PC-9 (cell line): ENCODE results near the gene ANKLE2. TPM values are rescaled to one million over a fixed set of nuclear protein-coding genes. Genes with fewer than 3 reads are reported as not detected.

Experiments used
- BruUV-seq: library from RNA; stranded (reverse); fragments of 400-500 nt; replicated peaks from 2 replicates; lab custom pipeline; 2021; lab: Mats Ljungman, UMichigan
- CTCF ChIA-PET: fragments of 300-600 bp; sonication (Branson Sonifier 250); formaldehyde crosslinking; loops from one replicate; lab custom pipeline; 2022; ENCODE audit warnings: antibody characterized with exemption; lab: Charles Lee
- POLR2A ChIA-PET: fragments of 300-600 bp; sonication (Branson Sonifier 250); formaldehyde crosslinking; loops from one replicate; lab custom pipeline; 2022; ENCODE audit warnings: antibody characterized with exemption; ENCODE audit not compliant: unreplicated experiment; lab: Charles Lee
- DNase-seq, 2 experiments: peaks; one replicate each; pipeline versions ENCODE4 v3.0.0 to v3.0.0-alpha.2; 2015 to 2022; ENCODE audit warnings: mixed read lengths in 1 of 2
- H2AFZ ChIP-seq: fragments of 200-600 bp; sonication (generic); 2 replicates; pipeline ENCODE4 v1.8.1; 2017; ENCODE audit warnings: antibody characterized with exemption
- H3F3A ChIP-seq: fragments of 200-600 bp; sonication (generic); 2 replicates; pipeline ENCODE4 v1.8.1; 2017; ENCODE audit warnings: antibody characterized with exemption, mild to moderate bottlenecking, low read depth; ENCODE audit not compliant: insufficient read depth
- H3K27ac ChIP-seq: fragments of 200-600 bp; sonication (generic); 2 replicates; pipeline ENCODE4 v1.6.1; 2016; ENCODE audit warnings: mixed run types
- H3K27me3 ChIP-seq: fragments of 200-600 bp; sonication (generic); 2 replicates; pipeline ENCODE4 v1.6.1; 2016; ENCODE audit warnings: low read depth, mixed run types; ENCODE audit not compliant: insufficient read depth
- H3K36me3 ChIP-seq: fragments of 200-600 bp; sonication (generic); 2 replicates; pipeline ENCODE4 v1.6.1; 2016; ENCODE audit warnings: low read depth, mixed run types
- H3K4me1 ChIP-seq: fragments of 200-600 bp; sonication (generic); replicated peaks from 2 replicates; pipeline ENCODE4 v1.6.1; 2016; ENCODE audit warnings: mixed run types; ENCODE audit not compliant: insufficient read depth
- H3K4me2 ChIP-seq: fragments of 200-600 bp; sonication (generic); 2 replicates; pipeline ENCODE4 v1.6.1; 2017; ENCODE audit warnings: mixed run types
- H3K4me3 ChIP-seq: fragments of 200-600 bp; sonication (generic); 2 replicates; pipeline ENCODE4 v1.6.1; 2016; ENCODE audit warnings: mixed run types
- H3K79me2 ChIP-seq: fragments of 200-600 bp; sonication (generic); 2 replicates; pipeline ENCODE4 v1.6.1; 2017; ENCODE audit warnings: low read depth, mixed run types
- H3K9me2 ChIP-seq: fragments of 200-600 bp; sonication (generic); 2 replicates; pipeline ENCODE4 v1.8.1; 2017; ENCODE audit warnings: mild to moderate bottlenecking; ENCODE audit not compliant: insufficient read depth
- H3K9me3 ChIP-seq: fragments of 200-600 bp; sonication (generic); 2 replicates; pipeline ENCODE4 v1.8.1; 2016; ENCODE audit warnings: low read depth; ENCODE audit not compliant: insufficient read depth
- H4K20me1 ChIP-seq: fragments of 200-600 bp; sonication (generic); 2 replicates; pipeline ENCODE4 v1.8.1; 2017; ENCODE audit not compliant: insufficient read depth
- EZH2 ChIP-seq: fragments of 200-600 bp; sonication (generic); IDR thresholded peaks from 2 replicates; pipeline ENCODE4 v1.8.0; 2017; ENCODE audit warnings: antibody characterized with exemption, low read depth
- intact Hi-C: fragments of 100-400 bp; cut with micrococcal nuclease; formaldehyde crosslinking; loops from one replicate; pipeline ENCODE4 v1.10.0; 2022; ENCODE audit not compliant: unreplicated experiment
- total RNA-seq: library from RNA; stranded (reverse); gene quantifications from 2 replicates; pipeline ENCODE4 v1.2.3, GENCODE V29; 2021
- TF ChIP-seq, protein P1 (sequence below): fragments of 200-600 bp; sonication (generic); conservative IDR thresholded peaks from 2 replicates; pipeline ENCODE4 v1.6.1; 2017; ENCODE audit warnings: mixed run types, antibody characterized with exemption, mild to moderate bottlenecking, moderate library complexity

ANKLE2 gene
- total RNA-seq, 1 experiment from 2014 or later: 102 TPM

DNA sequence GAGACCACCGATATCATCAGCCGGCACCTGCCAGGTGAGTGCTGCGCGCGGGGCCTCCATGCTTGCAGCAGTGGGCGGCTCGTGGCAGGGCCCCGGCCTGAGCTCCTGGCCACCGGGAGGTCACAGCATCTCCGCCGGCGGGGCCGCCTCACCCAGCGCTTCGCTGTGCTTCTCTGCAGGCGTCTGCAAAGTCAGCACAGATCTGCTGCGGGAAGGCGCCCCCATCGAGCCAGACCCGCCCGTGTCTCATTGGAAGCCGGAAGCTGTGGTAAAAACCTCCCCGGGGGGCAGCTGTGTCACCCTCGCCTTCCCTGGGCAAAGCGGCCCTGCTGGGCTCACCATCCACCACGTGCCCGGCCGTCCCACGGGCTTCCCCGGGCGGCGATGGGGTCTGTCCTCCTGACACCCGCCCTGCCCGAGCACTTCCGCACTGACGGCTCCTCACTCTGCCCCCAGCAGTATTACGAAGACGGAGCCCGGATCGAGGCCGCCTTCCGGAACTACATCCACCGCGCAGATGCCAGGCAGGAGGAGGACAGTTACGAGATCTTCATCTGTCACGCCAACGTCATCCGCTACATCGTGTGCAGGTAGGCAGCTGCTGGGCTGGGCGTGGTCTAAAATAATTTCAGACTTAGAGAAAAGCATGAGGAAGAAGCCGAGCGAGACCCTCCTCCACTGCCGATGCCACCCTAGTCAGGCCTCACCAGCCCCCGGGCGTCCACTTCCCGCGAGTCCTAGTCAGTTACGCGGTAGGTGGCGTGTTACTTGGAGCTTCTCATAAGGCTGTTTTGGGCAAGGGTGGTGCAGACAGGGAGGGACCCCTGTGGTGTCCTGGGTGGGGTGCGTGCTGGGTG is 43.9 kb downstream of the ANKLE2 start:
- H3K27ac ChIP-seq: no peak overlapping the region
- no peaks in the 10 kb centered on the region for H3K9me3 ChIP-seq
- no TSS peak for BruUV-seq
- peaks cover 47% of the 10 kb centered on the region for H3F3A ChIP-seq
- intact Hi-C loops: no loop called here
- DNase-seq: no peak
- no peak overlapping the region for H3K4me2 ChIP-seq
- peaks cover 19% of the 10 kb centered on the region for H3K79me2 ChIP-seq
- ChIA-PET CTCF (no interaction called here), POLR2A (no interaction called here)
- H3K4me1 ChIP-seq: peaks cover 2% of the 10 kb centered on the region; the same call in 1 of the 2 replicates
- no peaks in the 10 kb centered on the region for H3K9me2 ChIP-seq
- no peaks in the 10 kb centered on the region for H3K27me3 ChIP-seq
- H2AFZ ChIP-seq: no peak overlapping the region
- no peak for TF ChIP-seq EZH2
- TF ChIP-seq, protein P1, sequence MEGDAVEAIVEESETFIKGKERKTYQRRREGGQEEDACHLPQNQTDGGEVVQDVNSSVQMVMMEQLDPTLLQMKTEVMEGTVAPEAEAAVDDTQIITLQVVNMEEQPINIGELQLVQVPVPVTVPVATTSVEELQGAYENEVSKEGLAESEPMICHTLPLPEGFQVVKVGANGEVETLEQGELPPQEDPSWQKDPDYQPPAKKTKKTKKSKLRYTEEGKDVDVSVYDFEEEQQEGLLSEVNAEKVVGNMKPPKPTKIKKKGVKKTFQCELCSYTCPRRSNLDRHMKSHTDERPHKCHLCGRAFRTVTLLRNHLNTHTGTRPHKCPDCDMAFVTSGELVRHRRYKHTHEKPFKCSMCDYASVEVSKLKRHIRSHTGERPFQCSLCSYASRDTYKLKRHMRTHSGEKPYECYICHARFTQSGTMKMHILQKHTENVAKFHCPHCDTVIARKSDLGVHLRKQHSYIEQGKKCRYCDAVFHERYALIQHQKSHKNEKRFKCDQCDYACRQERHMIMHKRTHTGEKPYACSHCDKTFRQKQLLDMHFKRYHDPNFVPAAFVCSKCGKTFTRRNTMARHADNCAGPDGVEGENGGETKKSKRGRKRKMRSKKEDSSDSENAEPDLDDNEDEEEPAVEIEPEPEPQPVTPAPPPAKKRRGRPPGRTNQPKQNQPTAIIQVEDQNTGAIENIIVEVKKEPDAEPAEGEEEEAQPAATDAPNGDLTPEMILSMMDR: no peak
- H3K36me3 ChIP-seq: peaks cover 22% of the 10 kb centered on the region; the same call in 1 of the 2 replicates
- H3K4me3 ChIP-seq: no peak overlapping the region
- peaks cover 70% of the 10 kb centered on the region for H4K20me1 ChIP-seq

DNA sequence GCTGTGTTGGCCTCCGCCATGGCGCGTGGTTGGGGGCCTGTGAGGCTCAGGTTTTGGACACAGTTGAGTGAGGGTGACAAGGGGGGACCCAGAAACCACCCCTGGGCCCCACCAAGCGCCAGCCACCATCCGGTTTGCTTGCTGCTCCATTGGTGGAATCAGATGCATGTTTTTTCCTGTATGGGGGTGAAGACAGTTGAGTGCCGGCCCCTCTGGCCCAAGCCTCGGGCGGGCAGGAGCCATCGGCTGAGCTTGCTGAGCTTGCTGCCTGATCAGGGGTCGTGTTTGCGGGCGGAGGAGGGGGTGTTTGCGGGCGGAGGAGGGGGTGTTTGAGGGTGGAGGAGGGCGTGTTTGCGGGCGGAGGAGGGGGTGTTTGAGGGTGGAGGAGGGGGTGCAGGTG is 44.6 kb downstream of the ANKLE2 start:
- ChIA-PET POLR2A (no interaction called here), CTCF (no interaction called here)
- H3K9me2 ChIP-seq: no peaks in the 10 kb centered on the region
- H3K9me3 ChIP-seq: no peaks in the 10 kb centered on the region
- peaks cover 40% of the 10 kb centered on the region for H3F3A ChIP-seq
- peaks cover 9% of the 10 kb centered on the region; the same call in 1 of the 2 replicates for H3K4me1 ChIP-seq
- H3K36me3 ChIP-seq: peaks cover 22% of the 10 kb centered on the region; the same call in 1 of the 2 replicates
- TF ChIP-seq, protein P1: no peak
- no peak for TF ChIP-seq EZH2
- no peak for DNase-seq
- peaks cover 26% of the 10 kb centered on the region for H3K79me2 ChIP-seq
- BruUV-seq: no TSS peak
- H2AFZ ChIP-seq: no peak overlapping the region
- H3K27me3 ChIP-seq: no peaks in the 10 kb centered on the region
- no peak overlapping the region for H3K4me2 ChIP-seq
- no peak overlapping the region for H3K4me3 ChIP-seq
- H4K20me1 ChIP-seq: peaks cover 74% of the 10 kb centered on the region
- H3K27ac ChIP-seq: no peak overlapping the region
- intact Hi-C loops: no loop called here

DNA sequence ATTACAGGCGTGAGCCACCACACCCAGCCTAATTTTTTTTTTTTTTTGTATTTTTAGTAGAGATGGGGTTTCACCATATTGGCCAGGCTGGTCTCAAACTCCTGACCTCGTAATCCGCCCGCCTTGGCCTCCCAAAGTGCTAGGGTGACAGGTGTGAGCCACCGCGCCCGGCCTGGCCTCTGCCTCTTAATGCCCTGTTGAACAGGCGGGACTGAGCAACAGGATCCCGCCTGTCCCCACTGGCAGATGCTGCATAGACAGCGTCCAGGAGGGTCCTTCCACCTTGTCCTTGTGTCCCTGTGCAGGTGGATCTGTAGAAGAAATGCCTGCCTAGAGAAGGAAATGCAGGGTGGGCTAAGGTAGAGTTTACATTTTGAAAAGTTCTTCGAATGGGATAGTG is 45.3 kb downstream of the ANKLE2 start:
- DNase-seq: no peak
- Histone ChIP-seq H3K9me3 (no peaks in the 10 kb centered on the region), H3K27ac (no peak overlapping the region), H3K27me3 (no peaks in the 10 kb centered on the region), H4K20me1 (peaks cover 70% of the 10 kb centered on the region), H3K36me3 (peaks cover 19% of the 10 kb centered on the region; the same call in 1 of the 2 replicates), H2AFZ (no peak overlapping the region), H3K9me2 (no peaks in the 10 kb centered on the region), H3K79me2 (peaks cover 33% of the 10 kb centered on the region), H3K4me2 (no peak overlapping the region), H3K4me3 (no peak overlapping the region), H3K4me1 (peaks cover 14% of the 10 kb centered on the region), H3F3A (peaks cover 34% of the 10 kb centered on the region)
- intact Hi-C loops: no loop called here
- BruUV-seq: no TSS peak
- CTCF ChIA-PET: no interaction called here
- POLR2A ChIA-PET: no interaction called here
- TF ChIP-seq, protein P1: no peak
- no peak for TF ChIP-seq EZH2
